ENCODE data around the gene TMEM255B.

The TMEM255B gene

GRCh38 chr13:113806526-113806925 is 47.5 kb downstream of the TMEM255B start:
- DNase-seq: no peak

- DNase-seq: no peak
These were observed 49.2 kb downstream of the TMEM255B start for GRCh38 chr13:113808058-113808834.

DNA sequence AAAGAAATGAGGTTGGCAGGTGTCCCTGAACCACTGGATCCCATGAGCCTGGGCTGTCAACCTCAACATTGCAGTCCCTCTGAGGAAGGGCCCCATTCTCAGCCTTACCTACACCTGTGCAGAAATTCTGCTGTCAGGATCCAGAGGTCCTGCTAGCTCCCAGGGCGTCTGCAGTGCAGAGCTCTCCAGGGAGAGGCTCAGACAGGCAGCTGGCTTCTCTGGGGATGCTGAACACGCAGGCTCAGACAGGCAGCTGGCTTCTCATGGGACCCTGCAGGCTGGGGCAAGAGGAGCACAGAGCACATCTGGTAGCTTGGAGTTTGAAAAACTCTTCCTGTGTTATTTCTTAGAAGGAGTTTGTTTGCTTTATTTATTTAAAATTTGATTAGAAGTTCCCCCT is 50.9 kb downstream of the TMEM255B start:
- no peak for DNase-seq

- DNase-seq: no peak
These were observed 51.6 kb downstream of the TMEM255B start for GRCh38 chr13:113810640-113811039.

GRCh38 chr13:113811081-113811928 is 52.3 kb downstream of the TMEM255B start:
- DNase-seq: no peak

- no peak for DNase-seq
These were observed 53.4 kb downstream of the TMEM255B start for GRCh38 chr13:113812178-113813040.

GRCh38 chr13:113813070-113813748 is 54.2 kb downstream of the TMEM255B start:
- no peak for DNase-seq

DNA sequence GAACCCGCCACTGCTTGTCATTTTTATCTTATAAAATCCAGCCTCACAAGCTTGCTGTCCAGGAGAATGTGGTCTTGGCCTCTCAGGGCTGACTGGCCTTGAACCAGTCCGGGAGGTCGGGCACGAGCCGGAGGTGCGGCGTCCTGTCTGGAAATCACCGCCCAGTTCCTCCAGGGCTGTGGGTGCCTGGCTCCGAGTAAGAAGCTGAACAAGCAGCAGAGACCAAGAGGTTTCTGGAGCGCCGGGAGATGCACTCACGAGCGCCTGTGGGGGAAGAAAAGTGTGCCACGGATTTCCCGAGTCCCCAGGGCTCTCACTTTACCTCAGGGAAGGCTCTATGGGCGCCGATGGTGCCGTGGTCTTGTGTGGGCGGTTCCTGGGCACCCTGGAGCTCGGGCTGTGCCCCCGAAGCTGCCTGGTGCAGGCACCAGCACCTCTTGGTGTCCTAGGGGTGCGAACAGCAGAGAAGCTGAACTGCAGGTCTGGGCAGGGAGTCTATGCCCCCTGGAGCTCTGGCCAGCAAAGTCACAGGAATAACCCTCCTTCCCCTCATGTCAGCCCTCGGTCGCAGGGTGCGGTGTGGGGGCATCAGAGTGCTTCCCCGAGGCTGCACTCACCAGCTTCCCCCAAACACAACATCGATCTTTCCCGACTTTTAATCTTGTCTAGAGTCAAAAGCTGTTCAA is 54.9 kb downstream of the TMEM255B start:
- no peak for DNase-seq

DNA sequence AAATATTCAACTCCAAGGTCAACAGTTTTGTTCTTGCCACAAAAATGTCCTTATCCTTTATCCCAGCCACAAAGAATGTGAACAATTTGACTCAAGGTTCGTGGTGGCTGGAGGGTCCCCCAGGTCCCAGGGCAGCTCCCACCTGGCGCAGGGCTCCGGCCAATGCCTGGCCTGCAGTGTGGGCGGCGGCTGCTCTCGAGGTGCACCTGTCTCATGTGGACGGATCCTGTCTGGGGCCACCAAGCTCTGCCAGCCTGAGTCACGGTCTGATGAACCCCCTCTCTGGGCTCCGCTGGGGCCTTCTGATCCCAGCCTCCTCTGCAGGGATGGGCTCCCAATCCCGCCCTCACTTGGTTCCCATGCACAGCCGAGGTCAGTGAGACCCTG is 55.4 kb downstream of the TMEM255B start:
- no peak for DNase-seq

DNA sequence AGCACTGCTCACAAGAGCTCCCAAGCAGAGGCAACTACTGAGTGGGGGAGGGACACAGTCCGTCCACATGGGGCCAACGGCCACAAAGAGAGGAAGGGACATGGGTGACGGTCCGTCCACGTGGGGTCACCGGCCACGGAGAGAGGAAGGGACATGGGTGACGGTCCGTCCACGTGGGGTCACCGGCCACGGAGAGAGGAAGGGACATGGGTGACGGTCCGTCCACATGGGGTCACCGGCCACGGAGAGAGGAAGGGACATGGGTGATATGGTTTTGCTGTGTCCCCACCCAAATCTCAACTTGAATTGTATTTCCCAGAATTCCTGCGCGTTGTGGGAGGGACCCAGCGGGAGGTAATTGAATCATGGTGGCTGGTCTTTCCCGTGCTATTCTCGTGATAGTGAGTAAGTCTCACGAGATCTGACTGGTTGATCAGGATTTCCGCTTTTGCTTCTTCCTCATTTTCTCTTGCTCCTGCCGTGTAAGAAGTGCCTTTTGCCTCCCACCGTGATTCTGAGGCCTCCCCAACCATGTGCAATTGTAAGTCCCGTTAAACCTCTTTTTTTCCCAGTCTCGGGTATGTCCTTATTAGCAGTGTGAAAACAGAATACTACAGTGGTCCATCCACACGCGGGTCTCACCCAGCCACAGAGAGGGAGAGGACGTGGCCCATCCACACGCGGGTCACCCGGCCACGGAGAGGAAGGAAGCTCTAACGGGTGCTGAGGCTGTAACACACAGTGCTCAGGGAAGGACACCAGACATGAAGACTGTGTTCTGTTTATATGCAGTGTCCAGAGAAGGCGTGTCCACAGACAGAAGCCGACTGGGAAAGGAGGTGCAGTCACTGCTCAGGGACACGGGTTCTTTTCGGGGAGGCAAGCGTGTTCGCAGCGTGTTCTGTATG is 56.4 kb downstream of the TMEM255B start:
- DNase-seq: peak; percentile 19

DNA sequence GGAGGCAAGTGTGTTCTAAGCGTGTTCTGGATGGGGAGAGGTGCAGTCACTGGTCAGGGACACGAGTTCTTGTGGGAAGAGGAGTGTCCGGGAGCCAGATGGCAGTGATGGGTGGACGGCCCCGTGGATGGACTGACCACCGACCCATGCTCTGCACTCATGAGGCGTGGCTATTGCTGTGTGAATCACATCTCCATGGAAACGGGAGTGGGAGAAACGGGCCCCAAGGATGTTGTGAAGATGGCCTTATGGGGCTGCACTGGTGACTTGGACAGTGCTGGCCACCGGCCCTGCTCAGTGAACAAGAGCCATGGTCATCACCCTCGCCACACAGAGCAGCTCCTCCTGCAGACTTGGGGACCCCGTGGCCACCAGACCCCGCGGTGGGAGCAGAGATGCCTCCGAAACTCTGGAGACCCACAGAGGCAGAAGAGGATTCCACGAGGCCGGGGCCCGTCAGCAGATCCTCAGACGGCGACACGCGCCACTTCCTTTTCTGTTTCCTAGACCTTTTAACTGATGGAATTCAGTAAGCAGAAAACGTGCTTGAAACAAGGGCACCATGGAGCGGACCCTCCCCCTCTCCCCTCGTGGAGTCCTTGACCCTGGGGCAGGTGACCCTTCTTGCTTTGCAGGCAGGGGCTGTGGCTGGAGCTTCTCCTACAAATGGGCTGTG is 57.4 kb downstream of the TMEM255B start:
- DNase-seq: no peak

GRCh38 chr13:113816946-113817859 is 58.2 kb downstream of the TMEM255B start:
- DNase-seq: peak; percentile 79

DNA sequence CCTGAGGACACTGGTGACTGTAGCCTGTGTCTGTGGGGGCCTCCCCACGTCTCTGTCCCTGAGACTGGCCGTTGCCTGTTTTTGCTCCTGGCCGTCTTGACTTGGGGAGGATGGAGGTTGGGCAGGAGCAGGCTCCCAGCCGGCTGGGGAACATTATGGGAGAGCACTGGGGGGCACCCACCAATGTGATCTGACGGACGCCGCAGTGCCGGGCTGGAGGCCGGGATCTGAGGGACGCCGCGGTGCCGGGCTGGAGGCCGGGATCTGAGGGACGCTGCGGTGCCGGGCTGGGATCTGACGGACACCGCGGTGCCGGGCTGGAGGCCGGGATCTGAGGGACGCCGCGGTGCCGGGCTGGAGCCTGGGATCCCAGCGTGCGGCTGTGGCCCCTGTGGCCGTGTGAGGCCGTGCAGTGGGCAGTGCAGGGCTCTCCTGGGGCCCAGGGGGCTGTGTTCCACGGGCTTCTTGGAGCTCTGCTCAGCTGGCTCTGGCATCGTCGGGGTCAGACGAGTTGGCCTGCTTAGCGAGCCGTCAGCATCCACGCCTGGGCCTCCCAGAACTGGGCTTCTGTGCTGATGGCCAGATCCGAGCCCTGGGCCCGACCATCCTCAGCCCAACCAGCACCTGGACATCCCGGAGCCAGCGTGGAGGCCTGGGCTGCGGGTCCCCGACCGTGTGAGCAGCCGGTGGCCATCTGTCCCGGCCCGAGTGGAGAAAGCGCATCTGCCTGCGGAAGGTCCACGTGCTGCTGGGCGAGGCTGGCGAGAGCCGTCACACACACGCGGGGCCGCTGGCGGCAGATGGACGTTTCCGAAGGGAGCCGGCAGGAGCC is 59.0 kb downstream of the TMEM255B start:
- no peak for DNase-seq

DNA sequence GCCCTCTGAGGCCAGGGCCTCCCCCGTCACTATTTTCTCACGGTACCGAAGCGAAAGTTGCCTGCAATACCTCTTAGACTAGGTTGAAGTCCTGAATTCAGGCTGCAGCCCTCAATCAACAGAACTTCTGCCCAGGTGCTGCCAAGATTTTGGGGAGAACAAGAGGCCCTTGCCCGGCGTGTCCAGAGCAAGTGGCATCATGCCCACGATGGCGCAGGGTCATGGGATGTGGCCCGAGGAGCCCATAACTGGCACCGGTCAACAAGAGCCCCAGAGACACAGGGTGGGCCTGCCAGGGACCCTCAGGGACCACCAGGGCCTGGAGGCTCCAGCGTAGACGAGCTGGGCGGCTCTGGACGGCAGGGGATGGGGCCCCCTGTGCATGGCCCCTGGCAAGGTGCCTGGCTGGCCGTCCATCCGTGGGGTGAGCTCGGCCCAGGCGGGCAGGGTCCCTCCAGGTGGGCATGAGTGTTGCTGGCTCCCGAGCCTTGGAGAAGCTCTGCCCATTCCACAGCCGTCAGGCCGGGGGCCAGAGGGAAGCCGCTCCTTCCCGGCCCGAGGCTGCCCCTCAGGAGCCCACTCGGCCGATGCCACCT is 59.8 kb downstream of the TMEM255B start:
- DNase-seq: no peak

GRCh38 chr13:113819341-113819730 is 60.3 kb downstream of the TMEM255B start:
- DNase-seq: no peak

DNA sequence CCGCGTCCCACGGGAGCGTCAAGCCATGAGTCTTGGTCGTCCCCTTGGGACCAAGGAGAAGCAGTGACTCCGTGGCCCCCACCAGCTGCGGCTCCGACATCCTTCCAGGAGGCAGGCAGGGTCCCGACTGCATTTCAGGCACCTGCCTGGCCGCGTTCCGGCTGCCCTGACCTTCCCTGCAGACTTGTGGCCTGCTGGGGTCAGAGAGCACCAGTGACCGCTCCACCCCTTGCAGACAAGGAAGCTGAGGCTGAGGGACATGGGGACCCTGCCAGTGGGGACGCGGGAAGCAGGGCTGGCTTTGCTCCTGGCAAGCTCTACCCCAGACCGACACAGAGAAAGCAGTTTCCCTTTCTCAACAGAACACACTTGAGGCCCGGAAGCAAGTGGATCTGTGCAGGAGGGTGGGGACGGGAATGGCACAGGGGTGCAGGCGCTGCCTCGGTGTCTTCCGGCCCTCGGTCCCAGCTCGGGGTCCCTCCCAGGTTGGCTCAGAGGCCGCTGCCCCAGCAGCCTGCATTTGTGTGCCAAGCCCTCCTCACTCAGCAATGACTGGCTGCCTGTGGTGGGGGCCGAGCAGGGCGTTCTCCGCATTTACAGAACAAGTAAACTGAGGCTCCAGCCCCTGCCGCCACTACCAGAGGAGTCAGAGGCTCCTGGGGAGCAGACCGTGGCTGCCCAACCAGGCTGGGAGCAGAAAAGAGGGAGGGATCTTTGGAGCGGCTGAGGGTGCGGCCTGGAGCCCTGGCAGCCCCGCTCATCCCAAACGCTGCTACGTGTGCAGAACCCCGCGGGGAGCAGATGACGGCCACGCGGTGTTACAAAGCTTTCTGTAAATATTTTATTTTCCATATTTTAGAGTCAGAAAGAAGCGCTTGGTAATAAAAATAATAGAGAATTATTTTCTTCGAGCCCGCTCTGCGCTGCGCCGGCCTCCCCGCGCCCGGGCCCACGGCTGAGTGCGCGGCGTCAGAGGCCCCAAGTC is 61.0 kb downstream of the TMEM255B start:
- DNase-seq: no peak

Measured in stimulated activated CD4-positive, alpha-beta T cell treated with anti-CD3 and anti-CD28 coated beads, Interleukin-12 subunit alpha, Interleukin-12 subunit beta, amount 100 ng/mL, for 4 hours (primary cell).